AG09319 (cell line): Measurements from ENCODE around the gene NOXA1.

ENCODE experiments used
- DNase-seq: peaks from one replicate; pipeline ENCODE4 v3.0.0-alpha.2; 2010; ENCODE audit warnings: low read depth; ENCODE audit errors: extremely low read depth
- TF ChIP-seq, protein P1 (sequence below): IDR thresholded peaks from 2 replicates; pipeline ENCODE4 v1.5.1; 2011; ENCODE audit warnings: low read depth, mild to moderate bottlenecking, inconsistent platforms, low read length, moderate library complexity

Gene NOXA1

DNA sequence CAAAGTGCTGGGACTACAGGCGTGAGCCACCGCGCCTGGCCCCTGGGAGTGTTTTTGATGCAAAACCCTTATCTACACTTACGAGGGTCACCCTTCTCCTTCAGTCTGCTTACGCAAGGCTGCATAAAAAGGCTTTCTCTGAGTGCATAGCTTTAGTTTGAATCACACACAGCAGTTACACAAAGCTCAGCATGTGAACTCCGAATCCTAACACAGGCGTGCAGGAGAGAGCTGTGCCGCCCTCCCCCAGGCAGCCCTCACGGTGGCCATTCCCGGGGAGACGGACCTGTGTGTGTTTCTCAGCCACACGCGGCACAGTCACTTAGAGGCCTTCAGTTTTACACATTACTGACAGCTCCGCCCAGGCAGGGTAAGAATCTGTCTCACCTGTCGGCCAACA is 27.0 kb upstream of the NOXA1 start:
- DNase-seq = no peak
- TF ChIP-seq, protein P1, sequence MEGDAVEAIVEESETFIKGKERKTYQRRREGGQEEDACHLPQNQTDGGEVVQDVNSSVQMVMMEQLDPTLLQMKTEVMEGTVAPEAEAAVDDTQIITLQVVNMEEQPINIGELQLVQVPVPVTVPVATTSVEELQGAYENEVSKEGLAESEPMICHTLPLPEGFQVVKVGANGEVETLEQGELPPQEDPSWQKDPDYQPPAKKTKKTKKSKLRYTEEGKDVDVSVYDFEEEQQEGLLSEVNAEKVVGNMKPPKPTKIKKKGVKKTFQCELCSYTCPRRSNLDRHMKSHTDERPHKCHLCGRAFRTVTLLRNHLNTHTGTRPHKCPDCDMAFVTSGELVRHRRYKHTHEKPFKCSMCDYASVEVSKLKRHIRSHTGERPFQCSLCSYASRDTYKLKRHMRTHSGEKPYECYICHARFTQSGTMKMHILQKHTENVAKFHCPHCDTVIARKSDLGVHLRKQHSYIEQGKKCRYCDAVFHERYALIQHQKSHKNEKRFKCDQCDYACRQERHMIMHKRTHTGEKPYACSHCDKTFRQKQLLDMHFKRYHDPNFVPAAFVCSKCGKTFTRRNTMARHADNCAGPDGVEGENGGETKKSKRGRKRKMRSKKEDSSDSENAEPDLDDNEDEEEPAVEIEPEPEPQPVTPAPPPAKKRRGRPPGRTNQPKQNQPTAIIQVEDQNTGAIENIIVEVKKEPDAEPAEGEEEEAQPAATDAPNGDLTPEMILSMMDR = no peak

DNA sequence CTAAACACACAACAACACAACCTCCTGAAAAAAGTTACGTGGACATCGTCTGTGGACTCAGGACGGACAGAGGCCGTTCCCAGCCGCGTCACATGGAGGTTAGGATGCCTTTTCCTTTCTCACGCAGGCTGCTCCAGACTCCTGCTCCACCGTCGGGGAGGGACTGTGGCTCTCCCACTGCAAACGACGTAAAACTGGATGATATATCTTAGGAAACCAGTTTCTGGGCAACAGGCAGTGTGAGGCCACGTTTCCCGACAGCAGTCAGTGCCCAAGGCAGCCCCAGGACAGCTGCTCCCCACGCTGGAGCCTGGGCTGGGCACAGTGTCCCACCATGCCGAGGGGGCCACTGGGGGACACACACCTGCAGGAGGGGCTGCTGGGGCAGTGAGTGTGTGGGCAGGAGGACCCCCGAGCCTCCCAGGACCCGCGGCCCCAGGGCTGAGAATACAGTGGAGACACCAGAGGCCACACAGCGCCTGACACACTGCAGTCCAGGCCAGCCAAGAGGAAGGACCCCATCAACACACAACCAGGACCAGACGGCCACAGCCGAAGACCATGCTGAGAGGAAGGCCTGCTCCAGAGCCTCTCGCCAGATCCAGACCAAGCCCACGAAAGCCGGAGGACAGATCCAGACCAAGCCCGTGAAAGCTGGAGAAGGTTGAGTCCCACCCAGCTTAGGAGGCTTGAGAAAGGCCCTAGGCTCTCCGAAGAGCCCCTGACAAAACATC is 26.4 kb upstream of the NOXA1 start:
- TF ChIP-seq, protein P1 = no peak
- no peak for DNase-seq

DNA sequence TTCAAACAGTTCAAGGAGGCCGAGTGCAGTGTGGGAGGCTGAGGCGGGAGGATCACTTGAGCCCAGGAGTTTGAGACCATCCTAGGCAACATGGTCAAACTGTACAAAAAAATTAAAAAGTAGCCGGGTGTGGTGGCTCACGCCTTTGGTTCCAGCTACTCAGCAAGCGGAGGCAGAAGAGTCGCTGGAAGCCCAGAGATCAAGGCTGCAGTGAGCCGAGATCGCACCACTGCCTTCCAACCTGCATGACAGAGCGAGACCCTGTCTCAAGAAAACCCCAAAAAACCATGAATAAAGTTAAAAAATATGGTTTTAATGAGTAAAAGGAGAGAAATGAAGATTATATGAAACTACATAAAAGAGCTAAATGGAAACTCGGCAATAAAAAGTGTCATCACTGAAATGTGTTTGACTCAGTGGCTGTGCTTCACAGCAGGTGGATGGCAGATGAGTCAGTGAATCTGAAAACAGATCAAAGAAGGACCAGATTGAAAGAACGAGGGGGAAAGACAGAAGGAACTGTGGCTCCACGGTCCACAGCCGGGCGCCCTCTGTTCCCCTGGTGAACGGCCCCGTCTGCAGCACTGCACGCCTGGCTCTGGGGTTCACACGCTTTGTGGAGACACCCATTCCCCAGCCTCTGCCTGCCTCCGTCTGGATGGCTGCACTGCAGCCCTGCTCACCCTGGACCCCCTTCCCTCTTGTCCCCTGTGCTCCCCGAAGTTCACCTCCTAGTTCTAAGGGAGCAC is 25.3 kb upstream of the NOXA1 start:
- DNase-seq = no peak
- TF ChIP-seq, protein P1 = no peak

DNA sequence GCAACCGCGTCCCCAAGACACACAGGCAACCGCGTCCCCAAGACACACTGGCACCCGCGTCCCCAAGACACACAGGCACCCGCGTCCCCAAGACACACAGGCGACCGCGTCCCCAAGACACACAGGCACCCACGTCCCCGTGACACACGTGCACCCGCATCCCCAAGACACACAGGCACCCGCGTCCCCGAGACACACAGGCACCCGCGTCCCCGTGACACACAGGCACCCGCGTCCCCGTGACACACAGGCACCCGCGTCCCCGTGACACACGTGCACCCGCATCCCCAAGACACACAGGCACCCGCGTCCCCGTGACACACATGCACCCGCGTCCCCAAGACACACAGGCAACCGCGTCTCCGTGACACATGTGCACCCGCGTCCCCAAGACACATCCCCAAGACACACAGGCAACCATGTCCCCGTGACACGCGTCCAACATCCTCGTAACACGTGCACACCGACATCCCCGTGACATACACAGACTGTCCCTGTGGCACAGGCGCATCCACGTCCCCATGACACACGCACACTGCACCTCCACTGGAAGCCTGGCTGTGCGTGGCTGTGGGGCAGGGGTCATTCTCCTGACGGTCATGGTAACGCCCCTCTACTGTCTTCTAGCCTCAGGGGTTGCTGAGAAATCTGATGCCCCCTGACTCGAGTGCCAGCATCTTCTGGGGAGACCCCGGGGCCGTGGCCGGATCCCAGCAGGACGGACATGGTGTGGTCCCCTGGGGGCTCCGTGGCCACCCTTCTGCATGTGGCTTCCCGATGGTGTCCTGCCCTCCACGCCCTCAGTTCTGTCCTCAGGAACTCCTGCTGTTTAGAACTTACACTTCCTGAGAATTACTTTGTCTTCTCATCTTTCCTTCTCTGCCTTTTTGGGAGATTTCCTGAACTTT is 24.4 kb upstream of the NOXA1 start:
- no peak for DNase-seq
- TF ChIP-seq, protein P1 = no peak

DNA sequence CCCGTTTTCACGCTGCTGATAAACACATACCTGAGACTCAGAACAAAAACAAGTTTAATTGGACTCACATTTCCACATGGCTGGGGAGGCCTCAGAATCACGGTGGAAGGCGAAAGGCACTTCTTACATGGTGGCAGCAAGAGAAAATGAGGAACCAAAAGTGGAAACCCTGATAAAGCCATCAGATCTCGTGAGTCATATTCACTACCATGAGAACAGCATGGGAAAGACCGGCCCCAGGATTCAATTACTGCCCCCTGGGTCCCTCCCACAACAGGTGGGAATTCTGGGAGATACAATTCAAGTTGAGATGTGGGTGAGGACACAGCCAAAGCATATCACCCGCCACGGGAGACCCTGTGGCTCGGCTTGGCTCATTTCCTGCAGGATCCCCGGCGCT is 20.4 kb upstream of the NOXA1 start:
- TF ChIP-seq, protein P1 = no peak
- no peak for DNase-seq

DNA sequence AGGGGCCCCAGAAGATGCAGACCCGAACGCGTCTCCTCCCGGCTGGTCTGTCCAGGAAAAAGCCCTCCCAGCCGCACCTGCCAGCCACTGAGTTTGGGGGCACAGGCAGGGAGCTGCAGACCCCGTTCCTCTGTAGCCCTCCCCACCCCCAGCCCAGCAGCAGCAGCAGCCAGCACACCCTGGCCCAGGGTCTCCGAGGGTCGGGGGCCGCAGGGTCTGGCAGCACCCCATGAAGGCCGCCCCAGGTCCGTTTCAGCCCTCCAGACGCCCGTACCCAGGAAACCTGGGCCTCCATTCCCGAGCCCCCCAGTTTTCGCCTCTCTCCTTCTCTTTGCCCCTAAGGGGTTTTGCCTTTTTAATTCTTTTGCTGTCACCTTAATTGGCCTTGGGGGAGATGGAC is 19.9 kb upstream of the NOXA1 start:
- no peak for DNase-seq
- TF ChIP-seq, protein P1 = no peak
